ENCODE data around the gene CDKAL1.

- TF ChIP-seq BHLHE40 (IDR thresholded peaks at IDR 0.05; ENCODE audit: borderline replicate concordance) (no peak), TARDBP (IDR thresholded peaks at IDR 0.05) (no peak), SUZ12 (IDR thresholded peaks at IDR 0.05) (no peak), ZNF384 (IDR thresholded peaks at IDR 0.05) (no peak), SP1 (IDR thresholded peaks at IDR 0.05) (no peak), ELF4 (IDR thresholded peaks at IDR 0.05) (no peak), FOXK2 (IDR thresholded peaks at IDR 0.05) (no peak), FOXA1 (IDR thresholded peaks at IDR 0.05) (no peak), ARNT (IDR thresholded peaks at IDR 0.05) (no peak), NFRKB (IDR thresholded peaks at IDR 0.05) (no peak), LEF1 (IDR thresholded peaks at IDR 0.05; ENCODE audit: borderline replicate concordance) (no peak)
These were observed 313.6 kb downstream of the CDKAL1 start for GRCh38 chr6:20847904-20848303.
